GM19239 (cell line): Measurements from ENCODE around the gene BNIP5.
"Not testable (repeated sequence)": the region's sequence is repeated elsewhere in the genome, so short reads cannot be mapped to it uniquely, and the experiment has no call there.

ENCODE experiments used
- DNase-seq: peaks from one replicate; pipeline ENCODE4 v3.0.0; 2011; ENCODE audit warnings: low spot score; ENCODE audit not compliant: insufficient read length
- FAIRE-seq: peaks from 2 replicates; lab custom pipeline; 2011; peaks lifted over from hg19 to GRCh38; lab: Jason Lieb, UNC

Gene BNIP5

DNA sequence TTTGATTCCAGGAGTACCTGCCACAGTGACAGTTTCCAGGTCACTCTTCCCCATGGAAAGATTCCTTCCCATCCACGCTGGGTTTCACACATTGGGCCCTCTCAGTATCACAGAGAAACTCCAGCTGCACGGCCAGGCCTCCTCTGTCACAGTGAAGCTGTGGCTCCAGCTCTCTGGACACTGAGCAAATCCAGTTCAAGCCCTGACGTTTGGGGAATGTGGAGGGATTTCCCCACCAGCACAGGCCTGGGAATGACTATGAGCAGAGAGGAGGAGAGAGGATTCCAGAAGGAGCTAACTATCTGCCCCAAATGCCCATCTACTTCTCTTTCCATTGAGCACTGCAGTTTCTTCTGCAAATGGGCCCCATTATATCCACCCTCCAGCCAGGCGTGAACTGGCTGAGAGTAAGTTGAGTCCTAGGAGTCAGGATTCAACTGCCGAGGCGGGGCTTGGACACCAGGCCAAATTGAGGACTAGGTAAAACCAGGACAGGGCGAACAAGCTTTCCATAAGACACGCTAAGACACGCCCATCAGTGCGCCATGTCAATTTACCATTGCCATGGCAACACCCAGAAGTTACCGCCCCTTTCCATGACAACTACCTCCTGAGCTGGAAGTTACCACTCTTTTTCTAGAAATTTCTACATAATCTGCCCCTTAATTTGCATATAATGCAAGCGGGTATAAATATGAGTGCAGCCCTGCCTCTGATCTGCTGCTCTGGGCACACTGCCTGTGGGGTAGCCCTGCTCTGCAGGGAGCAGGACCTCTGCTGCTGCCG is 9.2 kb upstream of the BNIP5 start:
- FAIRE-seq: no peak
- no peak for DNase-seq

- DNase-seq (no peak), FAIRE-seq (no peak)
These were observed 6.5 kb upstream of the BNIP5 start for GRCh38 chr6:36343109-36343680.

GRCh38 chr6:36340618-36341454 is 4.1 kb upstream of the BNIP5 start:
- FAIRE-seq: peak; percentile 89
- peak; percentile 59 for DNase-seq

DNA sequence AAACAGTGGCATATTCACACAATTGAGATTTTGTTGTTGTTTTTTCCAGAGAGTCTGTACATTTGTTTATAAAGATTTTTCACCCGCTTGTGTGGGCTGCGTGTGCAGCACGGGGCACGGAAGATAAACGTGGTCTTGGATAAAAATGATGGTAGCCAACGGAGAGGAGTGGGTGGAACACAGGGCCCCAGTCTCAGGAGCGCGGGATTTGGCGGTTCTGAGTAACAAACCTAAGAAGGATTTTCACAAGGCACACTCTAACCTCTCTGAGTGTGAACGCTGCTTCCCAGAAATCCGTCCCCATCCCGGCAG is 3.6 kb upstream of the BNIP5 start:
- DNase-seq (no peak), FAIRE-seq (no peak)

- no peak for DNase-seq
- no peak for FAIRE-seq
These were observed 2.5 kb upstream of the BNIP5 start for GRCh38 chr6:36339146-36339545.

DNA sequence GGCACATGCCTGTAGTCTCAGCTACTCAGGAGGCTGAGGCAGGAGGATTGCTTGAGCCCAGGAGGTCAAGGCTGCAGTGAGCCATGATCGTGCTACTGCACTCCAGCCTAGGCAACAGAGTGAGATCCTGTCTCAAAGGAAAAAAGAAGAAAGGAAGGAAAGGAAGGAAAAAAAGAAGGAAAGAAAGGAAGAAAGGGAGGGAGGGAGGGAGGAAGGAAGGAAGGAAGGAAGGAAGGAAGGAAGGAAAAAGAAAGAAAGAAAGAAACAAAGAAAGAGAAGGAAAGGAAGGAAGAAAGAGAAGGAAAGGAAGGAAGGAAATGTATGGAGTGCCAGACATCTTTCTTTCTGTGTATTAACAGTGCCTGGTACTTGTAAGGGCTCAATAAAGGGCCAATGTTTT is 1.5 kb upstream of the BNIP5 start:
- FAIRE-seq, DNase-seq: not testable (repeated sequence)

GRCh38 chr6:36337814-36338213 is 1.1 kb upstream of the BNIP5 start:
- DNase-seq (no peak), FAIRE-seq (no peak)

GRCh38 chr6:36336208-36336710 is 429 bp downstream of the BNIP5 start:
- DNase-seq: no peak
- FAIRE-seq: no peak

DNA sequence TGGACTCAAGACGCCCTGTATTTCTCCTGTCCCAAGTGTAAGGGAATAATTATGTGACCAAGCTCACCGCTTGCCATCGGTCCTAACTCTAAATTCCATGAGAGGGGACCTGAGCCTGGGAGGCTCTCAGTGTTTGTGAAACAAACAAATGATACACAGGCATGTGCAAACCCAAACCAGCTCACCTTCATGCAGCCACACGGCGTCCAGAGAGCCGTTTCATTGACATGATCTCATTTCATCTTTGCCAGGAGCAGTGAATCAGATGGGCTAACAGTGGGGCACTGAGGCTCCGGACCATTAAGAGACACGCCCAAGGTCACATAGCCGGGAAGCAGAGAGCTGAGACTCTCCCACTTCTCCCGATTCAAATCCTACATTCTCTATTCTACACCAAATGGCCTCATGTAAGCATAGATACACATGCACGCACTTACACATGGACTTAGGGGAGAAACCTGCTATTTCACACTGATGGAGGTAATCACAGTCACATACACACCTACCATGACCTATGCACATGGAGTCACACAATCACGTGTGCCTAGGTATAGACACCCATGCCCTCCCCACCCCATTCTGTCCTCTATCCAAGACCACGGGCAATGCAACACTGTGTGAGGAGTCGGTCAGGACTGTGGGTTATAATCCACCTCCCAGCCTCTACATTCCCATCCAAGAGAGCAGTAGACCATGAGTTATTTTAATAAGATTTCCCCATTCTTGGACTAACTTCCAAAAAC is 1.1 kb downstream of the BNIP5 start:
- no peak for DNase-seq
- FAIRE-seq: no peak

DNA sequence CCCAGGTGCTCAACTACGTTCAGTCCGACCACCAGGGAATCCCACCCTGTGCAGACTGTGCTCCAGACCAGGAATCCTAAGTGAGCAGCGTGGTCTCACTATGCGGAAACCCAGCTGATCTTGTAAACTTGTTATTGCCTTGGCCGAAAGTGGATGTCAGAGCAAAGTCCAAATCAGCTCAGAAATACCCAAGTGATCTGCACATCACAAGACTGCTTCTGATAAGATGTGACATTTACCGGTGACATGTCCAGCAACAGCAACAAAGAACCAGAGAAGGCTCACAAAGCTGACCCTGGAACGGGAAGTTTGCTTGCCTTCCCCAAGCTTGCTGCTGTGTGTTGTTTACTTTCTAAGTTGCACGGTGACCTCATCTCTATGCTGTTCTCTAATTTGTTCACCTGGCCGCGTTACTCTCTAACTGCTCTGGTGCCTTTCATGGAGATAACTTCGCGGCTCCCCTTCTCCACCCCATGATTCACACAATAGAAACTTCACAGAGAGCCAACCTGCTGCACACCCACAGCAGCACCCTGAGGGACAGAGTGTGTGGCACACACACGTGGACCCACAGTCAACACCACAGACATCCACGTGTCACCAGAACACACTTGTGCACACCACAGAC is 1.7 kb downstream of the BNIP5 start:
- FAIRE-seq: no peak
- no peak for DNase-seq

GRCh38 chr6:36333931-36334725 is 2.6 kb downstream of the BNIP5 start:
- DNase-seq (no peak), FAIRE-seq (no peak)

GRCh38 chr6:36333171-36333895 is 3.4 kb downstream of the BNIP5 start:
- DNase-seq: no peak
- no peak for FAIRE-seq

- no peak for FAIRE-seq
- DNase-seq: no peak
These were observed 5.3 kb downstream of the BNIP5 start for GRCh38 chr6:36331381-36331780.

- no peak for DNase-seq
- no peak for FAIRE-seq
These were observed 6.3 kb downstream of the BNIP5 start for GRCh38 chr6:36330366-36330765.

GRCh38 chr6:36329798-36330291 is 6.8 kb downstream of the BNIP5 start:
- DNase-seq: no peak
- no peak for FAIRE-seq

GRCh38 chr6:36328600-36328999 is 8.1 kb downstream of the BNIP5 start:
- DNase-seq: no peak
- FAIRE-seq: no peak

- FAIRE-seq (no peak), DNase-seq (no peak)
These were observed 8.8 kb downstream of the BNIP5 start for GRCh38 chr6:36327919-36328236.

GRCh38 chr6:36327226-36327918 is 9.3 kb downstream of the BNIP5 start:
- no peak for DNase-seq
- no peak for FAIRE-seq
